ENCODE data around the gene CST8.
A peak's percentile ranks its signal among the peaks of the same experiment; 100 is the strongest.
"Not testable (repeated sequence)": the region's sequence is repeated elsewhere in the genome, so short reads cannot be mapped to it uniquely, and the experiment has no call there.

CST8 gene, protein sequence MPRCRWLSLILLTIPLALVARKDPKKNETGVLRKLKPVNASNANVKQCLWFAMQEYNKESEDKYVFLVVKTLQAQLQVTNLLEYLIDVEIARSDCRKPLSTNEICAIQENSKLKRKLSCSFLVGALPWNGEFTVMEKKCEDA

DNA sequence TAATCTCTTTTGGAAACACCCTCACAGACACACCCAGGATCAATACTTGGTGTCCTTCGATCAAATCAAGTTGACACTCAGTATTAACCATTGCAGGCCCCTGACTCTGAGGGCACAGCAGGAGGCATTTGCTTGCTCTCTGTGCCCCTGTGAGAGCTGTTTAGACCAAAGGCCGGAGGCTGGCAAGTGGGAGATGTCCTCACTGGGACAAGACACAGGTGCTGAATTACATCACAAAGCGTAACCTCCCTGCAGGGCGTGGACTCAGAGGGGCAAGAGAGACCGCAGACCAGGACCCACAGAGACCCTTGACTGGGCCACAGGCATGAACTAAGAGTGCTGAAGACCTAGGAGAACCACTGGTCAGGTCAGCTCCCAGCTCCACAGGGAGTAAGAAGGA is at the start of gene CST8:
TSS of gene CST8 (plus strand) at position 301 of the 400 bp plus-strand sequence. CDS start 551 bp downstream, outside the sequence.
- no peak for DNase-seq

DNA sequence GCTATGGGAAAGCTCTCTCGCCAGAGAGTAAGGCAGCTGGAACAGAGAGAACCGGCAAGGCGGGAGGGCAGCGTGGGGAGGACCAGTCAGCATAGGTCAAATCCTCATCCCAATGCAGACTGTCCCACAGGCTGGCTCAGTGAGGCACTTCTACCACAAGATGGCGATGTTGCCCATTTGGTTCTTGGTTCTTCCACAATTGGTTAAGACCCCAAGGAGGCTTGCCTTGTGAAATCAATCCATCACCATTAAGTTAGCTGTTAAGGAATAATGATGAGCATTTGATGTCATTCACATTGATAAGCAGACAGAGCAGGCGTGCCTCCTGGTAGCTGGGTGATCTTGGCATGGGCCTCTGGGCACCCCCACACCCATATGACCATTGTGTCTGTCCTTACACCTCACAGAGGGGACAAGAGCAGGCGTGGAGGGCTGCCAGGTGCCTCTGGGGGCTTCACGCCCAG is 49.0 kb upstream of the CST8 start:
- peak in 1 of 2 experiments; percentile 33 for DNase-seq

DNA sequence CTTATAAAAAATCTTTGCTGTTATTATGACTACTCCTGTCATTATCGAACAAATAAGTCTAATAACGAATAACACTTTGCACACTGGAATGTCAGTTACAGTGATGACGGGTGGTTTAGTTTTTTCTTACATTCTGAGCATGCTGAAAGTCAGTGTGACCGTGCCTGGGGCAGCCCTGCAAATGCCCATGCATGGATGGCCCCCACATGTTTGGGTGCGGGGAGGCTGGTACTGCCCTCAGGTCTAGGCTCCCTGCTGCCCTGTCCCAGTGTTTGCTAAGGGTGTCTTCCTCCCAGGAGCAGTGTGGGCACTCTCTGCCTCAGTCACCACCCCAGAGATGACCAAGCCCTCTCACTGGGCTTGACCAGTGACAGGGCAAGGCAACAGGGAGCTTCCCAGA is 48.5 kb upstream of the CST8 start:
- no peak for DNase-seq

DNA sequence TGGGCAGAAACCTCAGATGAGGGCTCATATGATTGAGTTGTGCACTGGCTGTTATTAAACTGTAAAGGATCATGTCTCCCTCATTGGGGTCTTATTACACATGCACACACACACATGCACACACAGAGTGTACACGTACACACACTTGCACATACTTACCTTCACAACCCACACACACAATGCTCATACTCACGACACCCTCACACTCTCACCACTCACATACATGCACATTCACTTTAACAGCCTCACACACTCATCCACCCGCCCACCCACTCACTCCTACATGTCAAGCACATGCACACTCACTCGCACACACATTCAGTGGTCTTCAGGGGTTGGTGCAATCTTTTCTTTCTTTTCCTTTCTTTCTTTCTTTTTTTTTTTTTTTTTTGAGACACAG is 46.1 kb upstream of the CST8 start:
- no peak for DNase-seq

DNA sequence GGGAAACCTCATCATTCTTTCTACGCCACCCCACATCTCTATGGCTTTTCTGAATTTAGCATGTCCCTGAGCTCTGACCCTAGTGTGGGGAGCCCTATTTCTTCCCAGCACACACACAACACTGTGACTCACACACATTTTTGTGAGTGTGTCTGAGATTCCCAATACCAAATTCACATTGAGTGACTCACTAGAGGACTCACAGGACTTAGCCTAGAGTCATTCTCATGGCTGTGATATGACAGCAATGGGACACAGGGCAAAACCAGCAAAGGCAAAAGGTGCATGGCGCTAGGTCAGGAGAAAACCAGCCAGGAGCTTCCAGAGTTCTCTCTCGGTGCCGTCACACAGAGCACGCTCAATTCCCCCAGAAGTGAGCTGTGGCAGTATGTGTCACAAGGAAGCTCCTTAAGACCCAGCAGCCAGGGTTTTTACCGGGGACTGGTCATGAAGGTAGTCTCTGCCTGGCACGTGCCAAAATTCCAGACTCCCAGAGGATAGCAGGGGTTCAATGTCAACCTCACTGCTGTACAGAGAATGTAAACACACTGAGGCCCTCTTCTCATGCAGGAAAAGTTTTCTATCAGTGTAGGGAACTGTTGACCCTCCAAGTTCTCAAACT is 45.2 kb upstream of the CST8 start:
- no peak for DNase-seq

DNA sequence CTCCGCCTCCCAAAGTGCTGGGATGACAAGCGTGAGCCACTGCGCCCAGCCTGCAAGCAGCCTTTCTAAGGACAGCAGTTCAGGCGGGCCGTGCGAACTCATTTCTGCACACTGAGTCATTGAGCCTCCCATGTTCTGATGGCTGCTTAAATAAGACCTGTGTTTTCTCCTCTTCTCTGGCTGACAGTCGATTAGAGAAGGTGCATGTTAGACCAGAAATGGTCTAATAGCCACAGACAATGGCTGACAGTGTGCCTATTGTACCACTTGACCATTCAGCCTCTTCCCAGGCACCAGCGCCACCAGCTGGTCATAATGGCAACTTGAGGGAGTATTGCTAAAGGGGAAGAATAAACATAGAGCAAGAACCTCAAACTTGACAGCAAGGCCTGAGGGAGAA is 44.4 kb upstream of the CST8 start:
- DNase-seq: no peak

DNA sequence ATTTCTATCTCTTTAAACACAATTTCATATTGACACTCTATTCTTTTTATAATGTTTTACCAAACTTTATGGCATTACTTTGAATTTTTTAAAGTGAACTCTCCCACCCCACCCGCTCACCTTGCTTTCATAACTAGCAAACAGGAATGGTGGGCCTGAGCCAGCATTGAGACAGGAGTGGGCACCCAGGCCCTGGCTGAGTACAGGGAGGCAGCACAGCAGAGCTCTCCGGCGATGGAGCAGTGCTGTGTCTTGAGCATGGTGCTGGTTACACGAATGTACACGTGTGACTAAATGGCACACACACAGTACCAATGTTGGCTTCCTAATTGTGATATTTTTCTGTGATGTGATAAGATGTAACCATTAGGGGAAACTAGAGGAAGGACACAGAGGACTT is 42.8 kb upstream of the CST8 start:
- no peak for DNase-seq

DNA sequence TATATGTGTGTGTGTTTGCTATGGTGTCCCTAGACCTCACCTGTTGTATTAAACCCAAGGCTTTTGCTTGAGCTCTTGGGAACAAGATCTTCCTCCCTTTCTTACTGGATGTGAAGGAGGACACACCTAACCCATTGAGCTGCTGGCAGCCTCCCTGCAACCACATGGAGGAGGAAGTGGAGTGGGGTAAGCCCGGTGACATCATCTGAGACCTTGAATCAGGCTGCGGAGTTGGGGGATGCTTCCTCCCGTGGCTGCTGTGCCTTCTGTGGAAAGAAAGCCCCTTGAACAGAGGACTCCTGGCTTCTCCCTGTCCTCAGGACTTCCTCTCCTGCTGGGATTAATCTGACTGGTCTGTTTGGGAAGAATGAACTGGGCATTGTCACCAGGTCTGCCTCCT is 41.5 kb upstream of the CST8 start:
- no peak for DNase-seq

DNA sequence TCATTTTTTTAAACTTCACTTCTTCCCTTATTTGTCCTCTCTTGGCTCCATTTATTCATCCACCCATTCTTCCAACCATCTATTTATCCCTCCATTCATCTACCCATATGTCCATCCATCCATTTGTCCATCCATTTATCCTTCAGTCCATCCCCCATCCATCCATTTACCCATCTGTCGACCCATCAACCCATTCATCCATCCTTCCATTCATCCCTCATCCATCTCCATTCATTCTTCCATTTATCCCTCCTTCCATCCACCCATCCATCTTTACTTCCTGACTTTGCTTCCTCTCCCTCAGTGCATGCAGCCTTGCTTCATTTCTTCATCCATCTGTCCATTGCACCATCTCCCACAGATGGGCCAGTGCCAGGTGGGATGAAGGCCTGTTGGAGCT is 40.0 kb upstream of the CST8 start:
- no peak for DNase-seq

DNA sequence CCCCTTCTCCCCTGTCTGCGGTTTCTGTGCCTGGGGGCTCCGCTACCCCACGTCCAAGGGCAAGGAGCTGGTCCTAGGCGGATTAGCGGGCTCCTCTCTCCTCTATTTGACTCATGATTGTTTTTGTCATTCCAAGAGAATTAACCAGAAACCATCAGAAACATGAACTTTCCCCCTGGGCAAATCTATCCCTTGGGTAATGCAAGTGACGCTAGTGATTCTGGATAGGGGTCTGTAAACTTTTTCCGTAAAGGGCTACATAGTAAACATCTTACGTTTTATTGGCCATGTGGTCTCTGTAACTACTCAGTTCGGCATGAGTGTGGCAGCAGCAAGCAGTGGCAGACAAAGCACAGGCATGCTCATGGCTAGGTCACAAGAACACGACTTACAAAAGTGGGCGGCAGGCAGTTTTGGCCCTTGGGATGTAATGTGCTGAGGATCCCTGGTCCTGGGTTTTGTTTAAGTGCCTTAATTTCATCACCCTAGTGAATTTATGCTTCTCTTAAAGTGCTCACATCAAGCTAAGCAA is 38.9 kb upstream of the CST8 start:
- DNase-seq: no peak

DNA sequence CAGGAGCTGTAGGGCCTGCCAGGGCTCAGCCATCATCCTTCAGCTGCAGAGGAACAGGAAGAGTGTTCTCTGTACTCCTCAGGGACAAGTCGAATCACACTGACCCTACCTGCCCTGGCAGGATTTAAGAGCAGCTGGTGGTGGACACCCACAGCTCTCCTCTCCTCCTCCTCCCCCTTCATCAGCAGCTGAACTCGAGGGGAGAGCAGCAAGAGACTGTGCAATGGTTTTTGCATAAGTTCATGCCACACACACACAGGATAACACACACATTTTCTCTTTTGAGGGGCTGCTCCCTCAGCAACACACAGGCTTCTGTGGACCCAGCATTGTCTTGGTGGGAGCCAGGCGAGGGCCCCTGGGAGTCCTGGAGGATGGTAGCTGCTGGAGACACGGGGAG is 38.1 kb upstream of the CST8 start, which contains the start of gene CST11:
TSS of gene CST11 (minus strand) at position 101 of the 400 bp plus-strand sequence. CDS start at position 36, 65 bp downstream.
- DNase-seq: no peak

DNA sequence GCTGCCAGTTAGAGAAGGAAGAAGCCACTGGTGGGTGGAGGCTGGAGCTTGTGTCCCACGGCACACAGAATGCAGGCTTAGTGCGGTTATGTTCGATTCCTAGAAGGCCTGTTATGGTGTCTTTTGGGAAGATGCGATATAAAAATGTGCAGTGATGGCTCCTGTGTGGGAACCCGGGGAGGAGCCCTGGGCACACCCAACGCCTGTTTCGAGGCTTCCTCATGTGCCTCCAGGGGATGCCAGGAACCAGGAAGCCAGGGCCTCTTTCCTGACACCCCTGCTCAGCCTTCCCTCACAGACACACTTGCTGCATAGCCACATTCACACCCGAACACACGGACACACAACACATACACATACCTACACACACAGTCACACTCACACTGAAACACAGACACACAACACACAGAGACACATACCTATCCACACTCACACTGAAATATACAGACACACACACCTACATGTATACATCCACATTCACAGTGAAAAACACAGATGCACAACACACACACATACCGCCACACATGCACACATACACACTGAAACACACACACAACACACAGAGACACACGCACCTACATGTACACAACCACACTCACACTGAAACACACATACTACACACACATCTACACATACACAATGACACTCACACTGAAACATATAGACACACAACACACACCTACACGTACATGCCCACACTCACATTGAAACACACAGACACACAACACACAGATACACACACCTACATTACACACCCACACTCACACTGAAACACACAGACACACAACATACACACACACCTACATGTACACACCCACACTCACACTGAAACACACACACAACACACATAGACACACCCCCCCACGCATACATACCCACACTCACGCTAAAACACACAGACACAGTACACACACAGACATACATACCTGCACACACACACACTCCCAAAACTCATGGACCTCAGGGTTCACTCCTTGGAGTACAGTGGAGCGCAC is 37.1 kb upstream of the CST8 start:
- DNase-seq: no peak

DNA sequence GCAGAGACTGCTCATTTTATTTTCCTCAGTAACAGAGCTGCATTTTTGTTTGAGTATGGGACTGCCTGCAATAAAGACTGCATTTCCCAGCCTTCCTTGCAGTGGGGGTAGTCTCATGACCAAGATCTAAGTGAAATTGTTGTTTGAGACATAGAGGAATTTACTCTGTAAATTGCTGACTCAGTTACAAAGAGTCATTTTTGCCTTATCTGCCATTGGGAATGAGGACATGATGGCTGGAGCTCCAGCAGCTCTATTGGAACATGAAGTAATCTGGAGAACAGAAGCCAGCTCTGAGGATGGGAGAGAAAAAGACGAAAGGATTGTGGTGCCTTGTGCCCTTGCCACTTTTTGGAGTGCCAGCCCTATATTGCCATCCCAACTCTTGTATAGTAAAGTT is 36.1 kb upstream of the CST8 start:
- DNase-seq: no peak

DNA sequence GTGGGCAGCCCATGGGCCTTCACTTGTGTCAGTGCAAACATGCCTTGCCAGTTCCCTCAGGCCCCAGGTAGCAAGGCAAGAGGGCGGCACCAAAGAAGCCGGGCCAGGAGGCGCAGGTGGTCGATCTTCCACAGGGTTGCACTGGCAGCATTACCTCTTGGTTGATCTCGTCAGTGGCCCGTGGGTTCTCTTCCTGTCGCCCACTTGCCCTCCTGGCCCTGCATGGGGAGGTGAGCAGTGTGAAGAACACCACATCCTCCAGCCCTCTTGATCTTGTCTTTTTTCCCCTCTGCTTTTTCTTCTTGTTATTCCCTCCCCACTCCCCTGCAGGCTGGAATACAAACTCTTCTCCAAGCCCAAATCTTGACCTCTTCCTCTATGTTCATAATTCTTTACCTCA is 35.3 kb upstream of the CST8 start:
- DNase-seq: no peak

DNA sequence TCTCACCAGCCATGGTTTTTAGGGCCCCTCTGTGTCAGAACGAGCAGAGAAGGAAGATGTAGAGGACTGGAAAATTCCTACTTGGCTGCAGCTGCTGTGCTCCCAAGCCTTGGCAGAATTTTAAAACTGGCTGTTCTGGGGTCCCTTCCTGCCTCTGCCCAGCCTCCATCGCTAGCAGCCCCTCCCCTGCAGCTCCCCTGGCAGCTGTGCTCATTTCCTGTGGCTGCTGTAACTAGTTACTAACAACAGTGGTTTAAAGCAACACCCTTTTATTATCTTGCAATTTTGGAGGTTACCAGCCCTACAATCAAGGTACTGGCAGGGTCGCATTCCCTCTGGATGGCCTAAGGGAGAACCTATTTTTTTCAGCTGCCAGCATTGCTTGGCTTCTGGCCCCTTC is 34.5 kb upstream of the CST8 start:
- no peak for DNase-seq

DNA sequence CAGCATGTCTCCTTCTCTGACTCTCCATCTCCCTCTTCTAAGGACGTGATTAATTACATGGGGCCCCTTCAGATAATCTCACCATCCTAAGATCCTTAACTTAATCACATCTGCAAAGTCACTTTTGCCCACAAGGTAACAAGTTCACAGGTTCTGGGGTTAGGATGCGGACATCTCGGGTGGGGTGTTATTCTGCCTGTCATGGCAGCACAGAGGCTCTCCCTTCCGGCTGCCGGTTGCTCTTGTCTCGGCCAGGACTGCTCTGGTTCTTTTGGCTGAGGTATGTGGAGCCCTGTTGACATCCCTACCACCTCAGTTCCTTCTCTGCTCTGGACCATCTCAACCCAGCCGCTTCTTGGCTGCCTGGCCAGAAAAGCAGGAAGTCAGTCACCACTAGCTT is 34.0 kb upstream of the CST8 start:
- DNase-seq: no peak

DNA sequence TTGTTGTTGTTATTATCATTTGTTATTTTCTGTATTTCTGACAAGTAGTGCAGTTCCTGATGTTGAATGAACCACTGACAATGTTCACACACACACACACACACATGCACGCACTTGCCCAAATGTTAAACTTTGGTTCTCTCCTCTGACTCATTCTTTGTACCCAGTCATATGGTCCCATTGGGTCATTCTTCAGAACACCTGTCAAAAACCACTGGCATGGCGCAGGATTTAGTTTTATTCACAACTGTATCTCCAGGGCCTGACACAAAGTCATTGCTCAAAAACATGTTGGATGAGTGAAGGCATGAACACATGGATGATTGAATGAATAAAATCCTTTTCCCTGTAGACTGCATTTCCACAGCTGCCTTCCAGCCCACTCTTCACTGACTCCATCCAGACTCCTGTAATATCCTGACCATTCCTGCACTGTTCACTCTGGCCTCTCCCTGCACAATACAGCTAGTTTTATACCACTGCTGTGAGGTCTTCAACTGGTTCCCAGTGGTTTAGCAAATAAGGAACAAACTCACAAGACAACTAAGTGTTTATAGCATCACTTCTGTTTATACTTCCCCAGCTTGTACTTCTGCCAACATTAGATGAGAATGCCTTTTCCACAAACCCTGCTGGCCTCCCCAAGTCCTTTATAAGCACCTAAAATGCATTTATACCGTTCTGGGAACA is 31.3 kb upstream of the CST8 start:
- DNase-seq: no peak

DNA sequence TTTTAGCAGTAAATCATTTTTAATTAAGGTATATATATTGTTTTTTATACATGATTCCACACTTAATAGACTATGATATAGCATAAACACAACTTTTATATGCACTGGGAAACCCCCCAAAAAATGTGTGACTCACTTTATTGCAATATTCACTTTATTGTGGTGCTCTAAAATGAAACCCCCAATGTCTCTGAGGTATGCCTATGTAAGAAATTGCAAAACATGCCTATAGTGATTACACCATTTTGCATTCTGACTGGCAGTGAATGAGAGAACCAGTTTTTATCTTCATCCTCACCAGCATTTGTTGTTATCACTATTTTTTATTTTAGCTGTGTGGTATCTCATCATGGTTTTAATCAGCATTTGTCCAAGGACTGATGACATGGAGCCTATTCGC is 29.7 kb upstream of the CST8 start:
- DNase-seq: no peak

DNA sequence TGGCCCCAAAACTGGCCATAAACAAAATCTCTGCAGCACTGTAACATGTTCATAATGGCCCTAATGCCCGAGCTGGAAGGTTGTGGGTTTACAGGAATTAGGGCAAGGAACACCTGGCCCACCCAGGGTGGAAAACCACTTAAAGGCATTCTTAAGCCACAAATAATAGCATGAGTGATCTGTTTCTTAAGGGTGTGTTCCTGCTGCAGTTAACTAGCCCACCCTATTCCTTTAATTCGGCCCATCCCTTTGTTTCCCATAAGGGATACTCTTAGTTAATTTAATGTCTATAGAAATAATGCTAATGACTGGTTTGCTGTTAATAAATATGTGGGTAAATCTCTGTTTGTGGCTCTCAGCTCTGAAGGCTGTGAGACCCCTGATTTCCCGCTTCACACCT is 24.0 kb upstream of the CST8 start:
- not testable (repeated sequence) for DNase-seq

DNA sequence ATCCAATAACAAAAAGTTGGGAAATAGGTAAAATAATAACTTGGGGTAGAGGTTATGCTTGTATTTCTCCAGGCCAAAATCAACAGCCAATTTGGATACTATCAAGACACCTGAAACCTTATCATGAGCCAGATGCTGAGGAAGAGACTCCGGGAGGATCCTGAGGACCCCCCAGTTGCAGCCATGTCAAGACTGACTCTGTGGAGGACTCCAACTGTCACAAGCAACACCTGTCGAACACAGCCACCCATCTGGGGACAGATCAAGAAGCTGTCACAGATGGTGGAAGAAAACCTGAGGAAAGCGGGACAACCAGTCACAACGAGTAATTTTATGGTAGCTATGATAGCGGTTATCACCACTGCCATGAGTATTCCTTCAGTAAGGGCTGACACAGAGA is 18.6 kb upstream of the CST8 start:
- DNase-seq: not testable (repeated sequence)

DNA sequence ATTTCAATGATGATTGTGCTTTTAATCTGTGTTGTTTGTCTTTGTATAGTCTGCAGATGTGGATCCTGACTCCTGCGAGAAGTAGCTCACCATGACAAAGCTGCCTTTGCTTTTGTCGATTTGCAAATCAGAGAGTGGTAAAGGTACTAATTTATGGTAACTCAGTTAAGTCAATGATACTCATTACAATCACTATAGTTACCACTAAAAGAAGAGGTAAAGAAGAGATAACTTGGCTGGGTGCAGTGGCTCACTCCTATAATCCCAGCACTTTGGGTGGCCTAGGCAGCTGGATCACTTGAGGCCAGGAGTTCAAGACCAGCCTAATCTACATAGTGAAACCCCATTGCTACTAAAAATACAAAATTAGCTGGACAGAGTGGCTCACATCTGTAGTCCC is 17.6 kb upstream of the CST8 start:
- DNase-seq: not testable (repeated sequence)

DNA sequence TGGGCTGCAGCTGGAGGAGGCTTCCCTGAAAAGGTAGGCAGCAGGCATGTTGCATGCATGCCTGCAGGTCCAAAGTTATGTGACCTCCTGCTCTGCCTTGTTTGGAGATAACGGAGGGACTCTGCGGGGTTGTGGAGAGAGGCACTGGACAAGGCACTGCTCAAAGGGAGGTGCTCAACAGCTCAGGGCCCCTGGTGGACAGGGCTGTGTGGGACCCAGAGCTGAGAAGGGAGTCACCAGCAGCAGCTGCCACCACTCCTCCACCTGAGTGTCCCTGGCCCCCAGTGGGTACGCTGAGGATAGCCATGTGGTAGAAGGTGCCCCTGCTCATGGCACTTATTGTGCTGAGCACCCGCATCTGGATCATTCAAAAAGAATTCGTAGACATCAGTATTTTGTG is 15.5 kb upstream of the CST8 start:
- DNase-seq: no peak
